GM06990 (cell line): ENCODE results near the gene HBEGF.

Experiments
- DNase-seq: peaks from one replicate; pipeline ENCODE4 v3.0.0-alpha.2; 2011; ENCODE audit not compliant: insufficient read length; ENCODE audit errors: extremely low read depth
- H3K27me3 ChIP-seq: replicated peaks from 2 replicates; pipeline ENCODE4 v1.6.0; 2011; ENCODE audit warnings: low read length; ENCODE audit not compliant: control insufficient read depth, insufficient read depth
- H3K36me3 ChIP-seq: 2 replicates; pipeline ENCODE4 v1.5.1; 2011; ENCODE audit warnings: low read length; ENCODE audit not compliant: control insufficient read depth, insufficient read depth
- H3K4me3 ChIP-seq: replicated peaks from 2 replicates; pipeline ENCODE4 v1.5.1; 2011; ENCODE audit warnings: low read depth, mild to moderate bottlenecking, control low read depth, low read length
- CTCF ChIP-seq: IDR thresholded peaks from 2 replicates; pipeline ENCODE4 v1.5.1; 2011; ENCODE audit warnings: low read length, control low read depth, mild to moderate bottlenecking, inconsistent platforms; ENCODE audit not compliant: insufficient read depth, poor library complexity, severe bottlenecking

The HBEGF gene

DNA sequence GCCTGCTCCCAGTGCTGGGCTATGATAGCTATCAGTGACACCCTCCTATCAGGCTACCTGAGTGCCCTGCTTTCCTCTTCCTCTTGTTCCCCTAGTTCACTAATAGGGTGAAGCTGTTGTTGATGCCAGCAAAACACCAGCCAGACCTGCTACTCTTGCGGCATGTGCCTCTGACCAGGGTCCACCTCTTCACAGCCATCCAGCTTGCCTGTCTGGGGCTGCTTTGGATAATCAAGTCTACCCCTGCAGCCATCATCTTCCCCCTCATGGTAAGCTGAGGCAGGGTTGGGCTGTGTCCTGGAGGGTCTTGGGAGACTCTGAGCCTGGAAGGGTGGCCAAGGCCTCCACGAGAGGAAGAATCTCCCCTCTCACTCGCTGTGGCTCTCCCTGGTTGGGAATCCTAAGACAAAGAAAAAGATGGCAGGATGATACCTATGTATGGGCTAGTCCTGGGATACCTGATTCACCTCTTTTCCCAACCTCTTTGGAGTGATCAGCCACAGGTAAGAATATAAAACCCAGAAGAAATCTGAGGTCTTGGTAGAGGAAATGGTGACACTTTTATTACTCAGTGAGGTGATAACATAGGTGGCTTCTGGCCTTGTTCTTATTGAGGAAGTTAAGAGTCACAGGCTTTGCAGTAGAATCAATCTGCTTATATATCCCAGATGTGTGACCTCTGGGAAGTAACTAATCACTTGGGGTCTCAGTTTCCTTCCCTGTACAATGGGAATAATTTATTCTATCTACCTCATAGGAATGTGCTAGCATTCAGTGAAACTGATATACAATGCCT is 25.2 kb upstream of the HBEGF start:
- no peaks in the 10 kb centered on the region for H3K36me3 ChIP-seq
- no peaks in the 10 kb centered on the region for H3K27me3 ChIP-seq
- no peak overlapping the region for H3K4me3 ChIP-seq
- no peak for DNase-seq
- no peak for TF ChIP-seq CTCF

GRCh38 chr5:140367256-140368013 is 21.0 kb upstream of the HBEGF start:
- DNase-seq = no peak
- Histone ChIP-seq H3K36me3 (no peaks in the 10 kb centered on the region), H3K4me3 (no peak overlapping the region), H3K27me3 (no peaks in the 10 kb centered on the region)
- no peak for TF ChIP-seq CTCF

GRCh38 chr5:140366589-140367255 is 20.3 kb upstream of the HBEGF start:
- H3K36me3 ChIP-seq = no peaks in the 10 kb centered on the region
- no peak for TF ChIP-seq CTCF
- DNase-seq = no peak
- H3K27me3 ChIP-seq = no peaks in the 10 kb centered on the region
- H3K4me3 ChIP-seq = no peak overlapping the region

GRCh38 chr5:140365941-140366340 is 19.5 kb upstream of the HBEGF start:
- DNase-seq = no peak
- TF ChIP-seq CTCF = no peak
- no peak overlapping the region for H3K4me3 ChIP-seq
- no peaks in the 10 kb centered on the region for H3K27me3 ChIP-seq
- H3K36me3 ChIP-seq = no peaks in the 10 kb centered on the region

GRCh38 chr5:140365282-140365681 is 18.9 kb upstream of the HBEGF start:
- Histone ChIP-seq H3K36me3 (no peaks in the 10 kb centered on the region), H3K27me3 (no peaks in the 10 kb centered on the region), H3K4me3 (no peak overlapping the region)
- no peak for DNase-seq
- TF ChIP-seq CTCF = no peak
